GM12878 (cell line): ENCODE results near the gene DGAT2. TPM values are rescaled to one million over a fixed set of nuclear protein-coding genes. Genes with fewer than 3 reads are reported as not detected.

Experiments
- CREB1 ChIP-seq: IDR thresholded peaks from 2 replicates; pipeline ENCODE4 v1.6.1; 2012; ENCODE audit warnings: low read depth, mild to moderate bottlenecking, inconsistent platforms
- EGR1 ChIP-seq, 2 experiments: IDR thresholded peaks; 1 replicate in 1 of 2; 2 replicates in 1 of 2; pipeline ENCODE4 v1.6.1; 2011 to 2012; ENCODE audit warnings: low read depth in 2 of 2, low read length in 2 of 2, borderline replicate concordance in 1 of 2, mild to moderate bottlenecking in 1 of 2, moderate library complexity in 1 of 2
- GATAD2B ChIP-seq: fragments of 450-650 bp; conservative IDR thresholded peaks from 2 replicates; pipeline ENCODE4 v1.6.1; 2017; ENCODE audit warnings: low read depth, mild to moderate bottlenecking, moderate library complexity
- IKZF2 ChIP-seq, 2 experiments: fragments of 450-650 bp; IDR thresholded peaks; 2 replicates each; pipeline ENCODE4 v1.6.1; 2017; ENCODE audit warnings: mild to moderate bottlenecking in 2 of 2, moderate library complexity in 2 of 2
- JUND ChIP-seq: IDR thresholded peaks from 2 replicates; pipeline ENCODE4 v1.6.1; 2012; ENCODE audit warnings: low read depth, mild to moderate bottlenecking, low read length, improper control_type of control experiment, moderate library complexity
- POLR2AphosphoS2 ChIP-seq: IDR thresholded peaks from 2 replicates; pipeline ENCODE4 v1.6.1; 2011; ENCODE audit warnings: low read depth, mild to moderate bottlenecking, low read length, improper control_type of control experiment, moderate library complexity
- RAD21 ChIP-seq: IDR thresholded peaks from 2 replicates; pipeline ENCODE4 v1.6.1; 2011; ENCODE audit warnings: mild to moderate bottlenecking, low read depth, low read length, moderate library complexity; ENCODE audit not compliant: insufficient read depth
- RB1 ChIP-seq: fragments of 450-650 bp; formaldehyde crosslinking; IDR thresholded peaks from 2 replicates; pipeline ENCODE4 v1.6.1; 2017; ENCODE audit warnings: mild to moderate bottlenecking, borderline replicate concordance
- SIX5 ChIP-seq: IDR thresholded peaks from 2 replicates; pipeline ENCODE4 v1.6.1; 2011; ENCODE audit warnings: mild to moderate bottlenecking, low read depth, low read length, moderate library complexity; ENCODE audit not compliant: severe bottlenecking
- STAT3 ChIP-seq: IDR thresholded peaks from 2 replicates; pipeline ENCODE4 v1.6.1; 2011; ENCODE audit warnings: low read depth, low read length, improper control_type of control experiment
- TARDBP ChIP-seq: IDR thresholded peaks from 2 replicates; pipeline ENCODE4 v1.6.1; 2016; ENCODE audit warnings: borderline replicate concordance
- ZNF207 ChIP-seq: fragments of 450-650 bp; IDR thresholded peaks from 2 replicates; pipeline ENCODE4 v1.6.1; 2014; ENCODE audit warnings: antibody characterized with exemption, mild to moderate bottlenecking, borderline replicate concordance
- ZNF622 ChIP-seq: fragments of 450-650 bp; IDR thresholded peaks from 2 replicates; pipeline ENCODE4 v1.6.1; 2017; ENCODE audit warnings: mild to moderate bottlenecking, inconsistent platforms
- polyA plus RNA-seq, 11 experiments: library from polyadenylated mRNA; depleted of rRNA in 4 of 11; unstranded in 6 of 11; stranded (reverse) in 5 of 11; fragments of >200 nt; fragmentation: Nextera tagmentation in 4 of 11; fragmentation: Illumina TruSeq in 1 of 11; extraction: Ambion mirVana in 4 of 11; extraction: Trizol in 1 of 11; gene quantifications; 1 replicate in 1 of 11; 2 replicates in 10 of 11; pipeline versions ENCODE4 v1.2.1 to v1.2.3, GENCODE V29; 2011 to 2016; ENCODE audit warnings: inconsistent platforms in 2 of 11, missing spikeins in 2 of 11, low read depth in 1 of 11
- total RNA-seq, 4 experiments: library from RNA; depleted of rRNA in 3 of 4; stranded (reverse); fragments of >200 nt in 3 of 4; fragmentation: Illumina TruSeq in 1 of 4; extraction: Trizol in 1 of 4; gene quantifications; 2 replicates each; pipeline versions ENCODE4 v1.2.1 to v1.2.3, GENCODE V29; 2013 to 2021
- TF ChIP-seq, protein P1 (sequence below): IDR thresholded peaks from 2 replicates; pipeline ENCODE4 v1.6.1; 2012; ENCODE audit warnings: improper control_type of control experiment, low read depth, low read length; ENCODE audit not compliant: insufficient replicate concordance
- TF ChIP-seq, protein P2 (sequence below): IDR thresholded peaks from 2 replicates; pipeline ENCODE4 v1.6.1; 2012; ENCODE audit warnings: mild to moderate bottlenecking, low read depth, low read length
- TF ChIP-seq, protein P3 (sequence below): fragments of 450-650 bp; IDR thresholded peaks from 2 replicates; pipeline ENCODE4 v1.6.1; 2017; ENCODE audit warnings: mild to moderate bottlenecking, moderate library complexity

The DGAT2 gene
- total and polyA plus RNA-seq, 10 of the 15 experiments (the other 5 are each of a cell fraction or from before 2014, with no cell fraction given) = 5.1 to 25.9 (median 17.6) TPM

DNA sequence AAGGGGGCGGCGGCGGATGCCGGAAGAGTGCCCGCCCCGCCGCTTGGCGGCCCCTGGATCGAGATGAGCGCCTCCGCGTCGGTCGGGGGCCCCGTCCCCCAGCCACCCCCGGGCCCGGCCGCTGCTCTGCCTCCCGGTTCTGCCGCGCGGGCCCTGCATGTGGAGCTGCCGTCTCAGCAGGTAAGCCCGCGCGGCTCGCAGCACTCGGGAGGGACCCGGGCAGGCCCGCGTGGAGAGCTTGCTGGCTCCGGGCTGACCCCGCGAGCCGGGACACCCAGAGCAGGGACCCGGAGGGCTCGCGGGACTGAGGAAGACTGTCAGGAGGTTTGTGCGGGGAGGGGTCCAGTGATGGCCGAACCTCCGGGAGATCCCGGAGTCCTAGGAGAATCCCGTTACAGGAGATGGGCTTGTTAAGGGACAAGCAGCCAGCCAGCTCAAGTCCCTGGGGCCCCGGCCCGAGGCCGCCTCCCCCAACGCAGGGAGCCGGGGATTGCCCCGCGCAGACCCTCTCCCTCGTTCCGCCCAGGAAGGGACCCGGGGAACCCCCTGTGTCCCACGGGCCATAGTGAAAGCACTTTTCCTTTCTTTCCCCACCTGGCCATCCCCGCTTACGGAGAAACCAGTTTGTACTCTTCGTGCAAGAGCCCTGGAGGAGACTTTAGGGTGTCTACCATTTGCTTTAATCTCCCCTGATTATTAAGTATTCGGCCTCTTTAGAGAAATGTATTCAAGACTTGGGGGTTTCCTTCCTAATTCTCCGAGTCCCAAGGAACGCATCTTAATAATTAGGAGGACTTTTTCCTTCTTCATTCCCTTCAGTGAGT lies 47.0 kb downstream of the DGAT2 start (continued):
- TF ChIP-seq, protein P1, sequence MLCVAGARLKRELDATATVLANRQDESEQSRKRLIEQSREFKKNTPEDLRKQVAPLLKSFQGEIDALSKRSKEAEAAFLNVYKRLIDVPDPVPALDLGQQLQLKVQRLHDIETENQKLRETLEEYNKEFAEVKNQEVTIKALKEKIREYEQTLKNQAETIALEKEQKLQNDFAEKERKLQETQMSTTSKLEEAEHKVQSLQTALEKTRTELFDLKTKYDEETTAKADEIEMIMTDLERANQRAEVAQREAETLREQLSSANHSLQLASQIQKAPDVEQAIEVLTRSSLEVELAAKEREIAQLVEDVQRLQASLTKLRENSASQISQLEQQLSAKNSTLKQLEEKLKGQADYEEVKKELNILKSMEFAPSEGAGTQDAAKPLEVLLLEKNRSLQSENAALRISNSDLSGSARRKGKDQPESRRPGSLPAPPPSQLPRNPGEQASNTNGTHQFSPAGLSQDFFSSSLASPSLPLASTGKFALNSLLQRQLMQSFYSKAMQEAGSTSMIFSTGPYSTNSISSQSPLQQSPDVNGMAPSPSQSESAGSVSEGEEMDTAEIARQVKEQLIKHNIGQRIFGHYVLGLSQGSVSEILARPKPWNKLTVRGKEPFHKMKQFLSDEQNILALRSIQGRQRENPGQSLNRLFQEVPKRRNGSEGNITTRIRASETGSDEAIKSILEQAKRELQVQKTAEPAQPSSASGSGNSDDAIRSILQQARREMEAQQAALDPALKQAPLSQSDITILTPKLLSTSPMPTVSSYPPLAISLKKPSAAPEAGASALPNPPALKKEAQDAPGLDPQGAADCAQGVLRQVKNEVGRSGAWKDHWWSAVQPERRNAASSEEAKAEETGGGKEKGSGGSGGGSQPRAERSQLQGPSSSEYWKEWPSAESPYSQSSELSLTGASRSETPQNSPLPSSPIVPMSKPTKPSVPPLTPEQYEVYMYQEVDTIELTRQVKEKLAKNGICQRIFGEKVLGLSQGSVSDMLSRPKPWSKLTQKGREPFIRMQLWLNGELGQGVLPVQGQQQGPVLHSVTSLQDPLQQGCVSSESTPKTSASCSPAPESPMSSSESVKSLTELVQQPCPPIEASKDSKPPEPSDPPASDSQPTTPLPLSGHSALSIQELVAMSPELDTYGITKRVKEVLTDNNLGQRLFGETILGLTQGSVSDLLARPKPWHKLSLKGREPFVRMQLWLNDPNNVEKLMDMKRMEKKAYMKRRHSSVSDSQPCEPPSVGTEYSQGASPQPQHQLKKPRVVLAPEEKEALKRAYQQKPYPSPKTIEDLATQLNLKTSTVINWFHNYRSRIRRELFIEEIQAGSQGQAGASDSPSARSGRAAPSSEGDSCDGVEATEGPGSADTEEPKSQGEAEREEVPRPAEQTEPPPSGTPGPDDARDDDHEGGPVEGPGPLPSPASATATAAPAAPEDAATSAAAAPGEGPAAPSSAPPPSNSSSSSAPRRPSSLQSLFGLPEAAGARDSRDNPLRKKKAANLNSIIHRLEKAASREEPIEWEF = no peak
- TF ChIP-seq ZNF622 = no peak
- TF ChIP-seq, protein P2, sequence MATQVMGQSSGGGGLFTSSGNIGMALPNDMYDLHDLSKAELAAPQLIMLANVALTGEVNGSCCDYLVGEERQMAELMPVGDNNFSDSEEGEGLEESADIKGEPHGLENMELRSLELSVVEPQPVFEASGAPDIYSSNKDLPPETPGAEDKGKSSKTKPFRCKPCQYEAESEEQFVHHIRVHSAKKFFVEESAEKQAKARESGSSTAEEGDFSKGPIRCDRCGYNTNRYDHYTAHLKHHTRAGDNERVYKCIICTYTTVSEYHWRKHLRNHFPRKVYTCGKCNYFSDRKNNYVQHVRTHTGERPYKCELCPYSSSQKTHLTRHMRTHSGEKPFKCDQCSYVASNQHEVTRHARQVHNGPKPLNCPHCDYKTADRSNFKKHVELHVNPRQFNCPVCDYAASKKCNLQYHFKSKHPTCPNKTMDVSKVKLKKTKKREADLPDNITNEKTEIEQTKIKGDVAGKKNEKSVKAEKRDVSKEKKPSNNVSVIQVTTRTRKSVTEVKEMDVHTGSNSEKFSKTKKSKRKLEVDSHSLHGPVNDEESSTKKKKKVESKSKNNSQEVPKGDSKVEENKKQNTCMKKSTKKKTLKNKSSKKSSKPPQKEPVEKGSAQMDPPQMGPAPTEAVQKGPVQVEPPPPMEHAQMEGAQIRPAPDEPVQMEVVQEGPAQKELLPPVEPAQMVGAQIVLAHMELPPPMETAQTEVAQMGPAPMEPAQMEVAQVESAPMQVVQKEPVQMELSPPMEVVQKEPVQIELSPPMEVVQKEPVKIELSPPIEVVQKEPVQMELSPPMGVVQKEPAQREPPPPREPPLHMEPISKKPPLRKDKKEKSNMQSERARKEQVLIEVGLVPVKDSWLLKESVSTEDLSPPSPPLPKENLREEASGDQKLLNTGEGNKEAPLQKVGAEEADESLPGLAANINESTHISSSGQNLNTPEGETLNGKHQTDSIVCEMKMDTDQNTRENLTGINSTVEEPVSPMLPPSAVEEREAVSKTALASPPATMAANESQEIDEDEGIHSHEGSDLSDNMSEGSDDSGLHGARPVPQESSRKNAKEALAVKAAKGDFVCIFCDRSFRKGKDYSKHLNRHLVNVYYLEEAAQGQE = no peak
- TF ChIP-seq, protein P3, sequence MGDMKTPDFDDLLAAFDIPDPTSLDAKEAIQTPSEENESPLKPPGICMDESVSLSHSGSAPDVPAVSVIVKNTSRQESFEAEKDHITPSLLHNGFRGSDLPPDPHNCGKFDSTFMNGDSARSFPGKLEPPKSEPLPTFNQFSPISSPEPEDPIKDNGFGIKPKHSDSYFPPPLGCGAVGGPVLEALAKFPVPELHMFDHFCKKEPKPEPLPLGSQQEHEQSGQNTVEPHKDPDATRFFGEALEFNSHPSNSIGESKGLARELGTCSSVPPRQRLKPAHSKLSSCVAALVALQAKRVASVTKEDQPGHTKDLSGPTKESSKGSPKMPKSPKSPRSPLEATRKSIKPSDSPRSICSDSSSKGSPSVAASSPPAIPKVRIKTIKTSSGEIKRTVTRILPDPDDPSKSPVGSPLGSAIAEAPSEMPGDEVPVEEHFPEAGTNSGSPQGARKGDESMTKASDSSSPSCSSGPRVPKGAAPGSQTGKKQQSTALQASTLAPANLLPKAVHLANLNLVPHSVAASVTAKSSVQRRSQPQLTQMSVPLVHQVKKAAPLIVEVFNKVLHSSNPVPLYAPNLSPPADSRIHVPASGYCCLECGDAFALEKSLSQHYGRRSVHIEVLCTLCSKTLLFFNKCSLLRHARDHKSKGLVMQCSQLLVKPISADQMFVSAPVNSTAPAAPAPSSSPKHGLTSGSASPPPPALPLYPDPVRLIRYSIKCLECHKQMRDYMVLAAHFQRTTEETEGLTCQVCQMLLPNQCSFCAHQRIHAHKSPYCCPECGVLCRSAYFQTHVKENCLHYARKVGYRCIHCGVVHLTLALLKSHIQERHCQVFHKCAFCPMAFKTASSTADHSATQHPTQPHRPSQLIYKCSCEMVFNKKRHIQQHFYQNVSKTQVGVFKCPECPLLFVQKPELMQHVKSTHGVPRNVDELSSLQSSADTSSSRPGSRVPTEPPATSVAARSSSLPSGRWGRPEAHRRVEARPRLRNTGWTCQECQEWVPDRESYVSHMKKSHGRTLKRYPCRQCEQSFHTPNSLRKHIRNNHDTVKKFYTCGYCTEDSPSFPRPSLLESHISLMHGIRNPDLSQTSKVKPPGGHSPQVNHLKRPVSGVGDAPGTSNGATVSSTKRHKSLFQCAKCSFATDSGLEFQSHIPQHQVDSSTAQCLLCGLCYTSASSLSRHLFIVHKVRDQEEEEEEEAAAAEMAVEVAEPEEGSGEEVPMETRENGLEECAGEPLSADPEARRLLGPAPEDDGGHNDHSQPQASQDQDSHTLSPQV = no peak
- no peak for TF ChIP-seq SIX5
- TF ChIP-seq POLR2AphosphoS2 = no peak
- TF ChIP-seq STAT3 = no peak
- no peak for TF ChIP-seq JUND
- TF ChIP-seq GATAD2B = peak; percentile 85
- 0 out of 2 replicates have a peak, but pooled peaks have one; percentile 10 for TF ChIP-seq ZNF207
- TF ChIP-seq CREB1 = no peak
- TF ChIP-seq TARDBP = no peak
- peak in 1 of 2 experiments; percentile 25; a peak in 1 of 3 replicates for TF ChIP-seq EGR1 (IDR thresholded peaks at IDR 0.05; ENCODE audit: borderline replicate concordance in 1 of 2, low read depth in 2 of 2, low read length in 2 of 2)
- TF ChIP-seq IKZF2 (IDR thresholded peaks at IDR 0.05) = 0 out of 4 replicates have a peak, but pooled peaks of 1 of the 2 experiments have one; percentile 55
- TF ChIP-seq RAD21 = no peak
- TF ChIP-seq RB1 = peak; percentile 78; the same call in 1 of the 2 replicates
